Loucy (cell line): ENCODE measurements around the gene GUF1.

ENCODE experiments used
- H2AFZ ChIP-seq: fragments of 200-600 bp; sonication (generic); 2 replicates; pipeline ENCODE4 v1.6.0; 2016; ENCODE audit warnings: antibody characterized with exemption, mild to moderate bottlenecking, low read length, moderate library complexity
- H3F3A ChIP-seq: fragments of 200-600 bp; 2 replicates; pipeline ENCODE4 v1.6.0; 2016; ENCODE audit warnings: antibody characterized with exemption, low read depth, mild to moderate bottlenecking
- H3K27me3 ChIP-seq: fragments of 200-600 bp; sonication (generic); 2 replicates; pipeline ENCODE4 v1.6.1; 2014; ENCODE audit warnings: low read length, mild to moderate bottlenecking; ENCODE audit not compliant: insufficient read depth, poor library complexity, severe bottlenecking
- H3K36me3 ChIP-seq: fragments of 200-600 bp; sonication (generic); 2 replicates; pipeline ENCODE4 v1.6.1; 2016; ENCODE audit warnings: low read length; ENCODE audit not compliant: insufficient read depth
- H3K4me1 ChIP-seq: fragments of 200-600 bp; sonication (generic); 2 replicates; pipeline ENCODE4 v1.5.1; 2014; ENCODE audit warnings: low read length, mild to moderate bottlenecking; ENCODE audit not compliant: insufficient read depth, poor library complexity, severe bottlenecking
- H3K4me2 ChIP-seq: fragments of 200-600 bp; sonication (generic); 2 replicates; pipeline ENCODE4 v1.6.0; 2014; ENCODE audit warnings: antibody characterized with exemption, low read length, low read depth, mild to moderate bottlenecking; ENCODE audit not compliant: poor library complexity, severe bottlenecking
- H3K4me3 ChIP-seq: fragments of 200-600 bp; sonication (generic); 2 replicates; pipeline ENCODE4 v1.5.1; 2014; ENCODE audit warnings: low read length, mild to moderate bottlenecking, mixed read lengths; ENCODE audit not compliant: poor library complexity, severe bottlenecking
- H3K79me2 ChIP-seq: fragments of 200-600 bp; sonication (generic); 2 replicates; pipeline ENCODE4 v1.6.1; 2014; ENCODE audit warnings: low read length; ENCODE audit not compliant: insufficient read depth
- H3K9ac ChIP-seq: fragments of 200-600 bp; sonication (generic); 2 replicates; pipeline ENCODE4 v1.6.0; 2014; ENCODE audit warnings: mild to moderate bottlenecking, low read depth, low read length, moderate library complexity; ENCODE audit not compliant: poor library complexity, severe bottlenecking
- H3K9me2 ChIP-seq: fragments of 200-600 bp; sonication (generic); replicated peaks from 2 replicates; pipeline ENCODE4 v1.6.1; 2016; ENCODE audit warnings: low read depth, low read length, mixed read lengths
- H3K9me3 ChIP-seq: fragments of 200-600 bp; sonication (generic); 2 replicates; pipeline ENCODE4 v1.6.1; 2014; ENCODE audit warnings: mild to moderate bottlenecking, antibody characterized with exemption, low read length, low read depth; ENCODE audit not compliant: insufficient read depth
- H4K20me1 ChIP-seq: fragments of 200-600 bp; sonication (generic); 2 replicates; pipeline ENCODE4 v1.6.0; 2014; ENCODE audit warnings: antibody characterized with exemption, low read length, mild to moderate bottlenecking; ENCODE audit not compliant: insufficient read depth, poor library complexity, severe bottlenecking
- EZH2phosphoT487 ChIP-seq: fragments of 200-600 bp; IDR thresholded peaks from 2 replicates; pipeline ENCODE4 v1.6.1; 2018; ENCODE audit warnings: antibody characterized with exemption, mild to moderate bottlenecking, moderate library complexity, borderline replicate concordance
- TF ChIP-seq, protein P1 (sequence below): fragments of 200-600 bp; sonication (generic); conservative IDR thresholded peaks from 2 replicates; pipeline ENCODE4 v1.5.1; 2014; ENCODE audit warnings: mild to moderate bottlenecking, antibody characterized with exemption, low read length

GUF1 gene

DNA sequence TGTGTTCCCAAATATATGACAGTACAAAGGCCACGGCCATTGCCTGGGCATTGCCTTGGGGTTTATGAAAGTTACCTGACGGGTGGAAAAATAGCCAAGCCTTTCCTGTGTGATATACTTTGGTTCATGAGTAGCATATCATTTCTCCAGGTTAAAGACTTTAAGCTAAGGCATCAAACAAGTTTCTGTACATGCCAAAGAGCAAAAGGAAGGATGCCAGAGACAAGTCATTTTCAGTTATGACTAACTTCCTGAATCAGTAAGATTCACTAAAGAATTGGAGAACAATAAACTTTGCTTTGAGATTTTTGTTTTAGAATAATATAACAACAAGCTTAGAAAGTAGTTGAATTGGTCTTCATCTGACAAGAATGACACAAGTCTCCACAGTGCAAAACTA, 9.7 kb upstream of the GUF1 start:
- Histone ChIP-seq H3K9me2 (no peaks in the 10 kb centered on the region), H3K4me1 (no peaks in the 10 kb centered on the region), H3F3A (no peaks in the 10 kb centered on the region), H3K9ac (no peak overlapping the region), H3K79me2 (no peaks in the 10 kb centered on the region), H3K4me2 (no peak overlapping the region), H3K27me3 (no peaks in the 10 kb centered on the region), H3K9me3 (no peaks in the 10 kb centered on the region), H3K36me3 (no peaks in the 10 kb centered on the region), H3K4me3 (no peak overlapping the region), H4K20me1 (no peaks in the 10 kb centered on the region), H2AFZ (no peak overlapping the region)
- no peak for TF ChIP-seq EZH2phosphoT487
- TF ChIP-seq, protein P1, sequence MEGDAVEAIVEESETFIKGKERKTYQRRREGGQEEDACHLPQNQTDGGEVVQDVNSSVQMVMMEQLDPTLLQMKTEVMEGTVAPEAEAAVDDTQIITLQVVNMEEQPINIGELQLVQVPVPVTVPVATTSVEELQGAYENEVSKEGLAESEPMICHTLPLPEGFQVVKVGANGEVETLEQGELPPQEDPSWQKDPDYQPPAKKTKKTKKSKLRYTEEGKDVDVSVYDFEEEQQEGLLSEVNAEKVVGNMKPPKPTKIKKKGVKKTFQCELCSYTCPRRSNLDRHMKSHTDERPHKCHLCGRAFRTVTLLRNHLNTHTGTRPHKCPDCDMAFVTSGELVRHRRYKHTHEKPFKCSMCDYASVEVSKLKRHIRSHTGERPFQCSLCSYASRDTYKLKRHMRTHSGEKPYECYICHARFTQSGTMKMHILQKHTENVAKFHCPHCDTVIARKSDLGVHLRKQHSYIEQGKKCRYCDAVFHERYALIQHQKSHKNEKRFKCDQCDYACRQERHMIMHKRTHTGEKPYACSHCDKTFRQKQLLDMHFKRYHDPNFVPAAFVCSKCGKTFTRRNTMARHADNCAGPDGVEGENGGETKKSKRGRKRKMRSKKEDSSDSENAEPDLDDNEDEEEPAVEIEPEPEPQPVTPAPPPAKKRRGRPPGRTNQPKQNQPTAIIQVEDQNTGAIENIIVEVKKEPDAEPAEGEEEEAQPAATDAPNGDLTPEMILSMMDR = no peak

DNA sequence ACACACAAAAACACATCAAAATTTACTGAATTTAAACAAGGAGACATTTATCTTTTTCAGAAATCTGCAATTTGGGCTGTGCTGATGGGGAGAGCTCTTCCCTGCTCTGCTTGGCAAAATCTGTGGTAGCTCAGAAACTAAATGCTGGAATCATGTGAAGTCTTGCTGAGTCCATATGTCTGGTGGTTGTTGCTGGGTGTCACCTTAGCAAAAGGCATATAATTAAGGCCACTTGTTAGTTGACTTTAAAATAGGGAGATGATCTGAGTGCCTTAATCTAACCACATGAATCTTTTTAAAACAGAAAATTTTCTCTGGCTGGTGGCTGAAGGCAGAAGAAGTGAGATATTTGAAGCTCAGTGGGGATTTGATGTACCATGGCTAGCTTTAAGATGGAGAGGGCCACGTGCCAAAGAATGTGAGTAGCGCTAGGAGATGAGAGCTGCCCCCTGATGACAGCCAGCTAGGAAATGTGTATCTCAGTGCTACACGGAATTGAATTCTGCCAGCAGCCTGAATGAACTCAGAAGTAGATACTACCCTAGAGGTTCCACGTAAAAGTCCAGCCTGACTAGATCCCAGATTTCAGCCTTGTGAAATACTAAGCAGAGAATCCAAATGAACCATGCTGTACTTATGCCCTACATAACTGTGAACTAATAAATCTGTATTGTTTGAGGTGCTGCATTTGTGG, 7.6 kb upstream of the GUF1 start:
- TF ChIP-seq, protein P1 = no peak
- no peak for TF ChIP-seq EZH2phosphoT487
- H3K9me2 ChIP-seq = no peaks in the 10 kb centered on the region
- no peaks in the 10 kb centered on the region for H3K79me2 ChIP-seq
- H4K20me1 ChIP-seq = no peaks in the 10 kb centered on the region
- no peaks in the 10 kb centered on the region for H3K4me1 ChIP-seq
- H3K27me3 ChIP-seq = no peaks in the 10 kb centered on the region
- no peaks in the 10 kb centered on the region for H3K36me3 ChIP-seq
- no peaks in the 10 kb centered on the region for H3F3A ChIP-seq
- H3K4me2 ChIP-seq = no peak overlapping the region
- no peak overlapping the region for H3K4me3 ChIP-seq
- H3K9ac ChIP-seq = no peak overlapping the region
- H3K9me3 ChIP-seq = no peaks in the 10 kb centered on the region
- H2AFZ ChIP-seq = no peak overlapping the region

DNA sequence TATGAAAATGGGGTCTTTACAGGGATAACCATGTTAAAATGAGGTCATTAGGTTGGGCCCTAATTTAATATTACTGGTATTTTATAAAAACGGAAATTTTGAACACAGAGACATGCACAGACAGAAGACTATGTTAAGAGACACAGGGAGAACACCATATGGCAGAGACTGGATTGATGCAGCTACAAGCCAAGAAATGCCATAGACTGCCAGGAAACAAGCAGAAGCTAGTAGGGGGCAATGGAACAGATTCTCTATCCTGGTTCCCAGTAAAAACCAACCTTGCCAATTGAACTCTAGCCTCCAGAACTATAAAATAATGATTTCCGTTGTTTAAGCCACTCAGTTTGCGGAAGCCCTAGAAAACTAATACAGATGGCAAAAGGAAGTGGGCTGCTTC, 6.6 kb upstream of the GUF1 start:
- Histone ChIP-seq H3K4me2 (no peak overlapping the region), H2AFZ (no peak overlapping the region), H3K27me3 (no peaks in the 10 kb centered on the region), H3K36me3 (no peaks in the 10 kb centered on the region), H3K4me3 (no peak overlapping the region), H3K79me2 (no peaks in the 10 kb centered on the region), H3K9me2 (no peaks in the 10 kb centered on the region), H3K9ac (no peak overlapping the region), H3K4me1 (peaks cover 3% of the 10 kb centered on the region), H3K9me3 (no peaks in the 10 kb centered on the region), H4K20me1 (no peaks in the 10 kb centered on the region), H3F3A (no peaks in the 10 kb centered on the region)
- TF ChIP-seq, protein P1 = no peak
- TF ChIP-seq EZH2phosphoT487 = no peak
